CD4-positive, alpha-beta T cell treated with Interleukin-4 for 4 hours (primary cell): ENCODE measurements around the gene MSS51.
"Not testable (repeated sequence)": the region's sequence is repeated elsewhere in the genome, so short reads cannot be mapped to it uniquely, and the experiment has no call there.

Experiments used
- DNase-seq: peaks from one replicate; pipeline ENCODE4 v3.0.0-alpha.2; 2020

The MSS51 gene

DNA sequence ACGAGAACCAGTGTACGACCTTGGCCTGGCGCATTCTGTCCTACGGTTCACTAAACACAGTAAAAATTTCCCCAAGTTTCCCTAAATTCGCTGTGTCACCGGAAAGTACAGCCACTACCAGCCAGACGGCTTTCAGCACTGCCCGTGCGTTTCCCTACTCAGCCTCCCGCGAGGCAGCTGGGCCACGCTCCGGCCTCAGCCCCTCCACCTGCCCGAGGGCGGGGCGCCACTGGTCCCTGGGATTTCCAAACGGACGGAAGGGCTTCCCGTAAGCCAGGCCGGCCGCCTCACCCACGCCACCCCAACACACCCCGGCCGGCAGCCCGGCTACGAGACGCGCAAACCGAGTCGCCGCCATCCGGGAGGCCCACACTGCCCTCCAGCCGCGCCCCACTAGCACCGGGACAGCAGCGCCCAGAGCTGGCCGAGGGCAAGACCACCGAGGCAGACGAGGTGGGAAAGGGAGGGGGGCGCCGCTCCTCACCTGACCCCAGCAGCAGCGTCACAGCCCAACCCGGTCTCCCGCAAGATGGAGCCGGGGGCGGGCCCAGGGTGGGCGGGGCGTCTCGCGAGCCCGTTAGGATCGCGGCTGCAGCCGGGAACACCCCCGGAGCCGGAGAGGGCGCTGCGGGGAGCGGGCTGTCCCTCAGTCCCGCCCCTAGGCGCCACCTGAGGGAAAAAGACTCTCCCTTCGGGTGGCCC lies 19.7 kb downstream of the MSS51 start, which contains the start of gene ANXA7:
Gene ANXA7 (minus strand): TSS at position 531 of the 702 bp plus-strand sequence. CDS start 13,202 bp downstream, outside the sequence.
- DNase-seq: peak; percentile 88

DNA sequence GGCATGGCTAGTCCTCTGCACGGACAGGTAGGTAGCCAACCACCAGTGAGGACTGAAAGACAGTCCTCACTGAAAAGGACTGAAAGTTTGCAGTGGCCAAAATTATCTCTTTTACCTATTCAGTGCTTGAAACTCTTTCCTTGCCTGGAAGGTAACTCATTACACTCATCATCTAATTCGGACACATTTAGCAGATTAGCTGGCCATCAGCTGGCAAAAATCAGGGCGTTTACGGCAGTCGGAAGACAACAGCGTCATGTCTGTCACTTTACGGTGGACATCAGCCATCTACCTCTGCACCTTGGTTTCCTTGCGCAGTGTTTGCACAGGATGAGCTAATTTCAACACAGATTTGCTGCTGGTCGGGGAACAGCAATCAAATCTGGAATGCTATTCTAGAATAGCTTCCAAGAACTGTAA lies 20.2 kb downstream of the MSS51 start:
- DNase-seq: peak; percentile 53

DNA sequence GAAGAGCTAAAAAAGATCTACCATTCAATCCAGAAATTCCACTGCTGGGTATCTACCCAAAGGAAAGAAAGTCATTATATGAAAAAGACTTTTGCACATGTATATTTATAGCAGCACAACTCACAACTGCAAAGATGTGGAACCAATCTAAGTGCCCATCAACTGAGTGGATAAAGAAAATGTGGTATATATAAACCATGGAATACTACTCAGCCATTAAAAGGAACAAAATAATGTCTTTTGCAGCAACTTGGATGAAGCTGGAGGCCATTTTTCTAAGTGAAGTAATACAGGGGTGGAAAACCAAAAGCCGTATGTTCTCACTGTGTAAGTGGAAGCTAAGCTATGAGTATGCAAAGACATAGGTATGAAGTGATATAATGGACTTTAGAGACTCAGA lies 22.5 kb downstream of the MSS51 start:
- no peak for DNase-seq

DNA sequence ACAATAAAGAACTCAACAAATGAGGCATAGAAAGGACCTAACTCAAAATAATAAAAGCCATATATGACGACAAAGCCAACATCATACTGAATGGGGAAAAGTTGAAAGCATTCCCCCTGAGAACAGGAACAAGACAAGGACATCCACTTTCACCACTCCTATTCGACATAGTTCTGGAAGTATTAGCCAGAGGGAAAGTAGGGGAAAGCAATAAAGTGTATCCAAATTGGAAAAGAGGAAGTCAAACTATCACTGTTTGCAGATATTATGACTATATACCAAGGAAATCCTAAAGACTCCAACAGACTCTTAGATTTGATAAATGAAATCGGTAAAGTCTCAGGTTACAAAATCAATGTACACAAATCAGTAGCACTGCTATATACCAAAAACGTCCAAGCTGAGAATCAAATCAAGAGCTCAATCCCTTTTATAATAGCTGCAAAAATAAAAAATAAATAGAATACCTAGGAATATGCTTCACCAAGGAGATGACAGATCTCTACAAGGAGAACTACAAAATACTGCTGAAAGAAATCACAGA lies 24.3 kb downstream of the MSS51 start:
- no peak for DNase-seq

DNA sequence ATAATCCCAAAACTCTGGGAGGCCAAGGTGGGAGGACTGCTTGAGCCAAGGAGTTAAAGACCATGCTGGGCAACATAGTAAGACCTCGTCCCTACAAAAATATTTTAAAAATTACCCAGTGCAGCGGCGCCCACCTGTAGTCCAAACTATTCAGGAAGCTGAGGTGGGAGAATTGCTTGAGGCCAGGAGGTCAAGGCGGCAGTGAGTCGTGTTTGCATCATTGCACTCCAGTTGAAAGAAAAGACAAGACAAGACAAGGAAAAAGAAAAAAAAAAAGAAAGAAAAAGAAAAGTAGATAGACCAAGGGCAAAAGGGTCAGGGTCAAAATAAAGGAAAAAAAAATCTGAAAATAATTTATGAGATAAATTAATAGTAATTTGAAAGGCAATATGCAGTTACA lies 25.3 kb downstream of the MSS51 start:
- no peak for DNase-seq

DNA sequence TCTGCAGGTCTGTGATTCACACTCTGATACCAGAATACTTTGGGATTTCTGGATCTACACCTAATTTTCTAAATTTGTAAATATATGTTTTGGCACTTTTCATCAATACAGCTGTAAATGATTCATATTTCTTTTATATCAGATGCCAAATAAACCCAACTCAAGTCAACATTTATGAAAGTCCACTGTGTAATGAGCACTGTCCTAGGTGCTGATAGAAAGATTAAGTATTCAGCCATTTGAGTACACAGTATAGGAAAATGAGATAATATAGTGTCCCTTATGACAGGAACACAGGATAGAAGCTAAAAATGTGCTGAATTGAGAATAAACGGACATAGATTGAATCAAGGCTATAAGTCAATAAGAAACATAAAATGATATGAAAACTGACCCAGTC lies 25.9 kb downstream of the MSS51 start:
- DNase-seq: no peak

DNA sequence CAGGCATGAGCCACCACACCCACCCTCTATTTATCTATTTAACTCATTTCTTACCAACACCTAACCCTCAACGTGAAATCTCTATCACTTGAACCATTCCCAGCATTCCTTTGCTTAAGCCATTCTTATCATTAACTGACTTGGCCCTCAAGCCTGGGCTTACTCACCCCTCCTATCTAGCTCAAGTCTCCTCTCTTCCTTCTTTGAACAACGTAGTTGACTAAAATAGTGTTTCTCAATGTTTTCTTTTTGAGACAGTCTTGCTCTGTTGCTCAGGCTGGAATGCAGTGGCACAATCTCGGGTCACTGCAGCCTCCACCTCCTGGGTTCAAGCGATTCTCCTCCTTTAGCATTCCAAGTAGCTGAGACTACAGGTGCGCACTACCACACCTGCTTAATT lies 26.5 kb downstream of the MSS51 start:
- DNase-seq: no peak

DNA sequence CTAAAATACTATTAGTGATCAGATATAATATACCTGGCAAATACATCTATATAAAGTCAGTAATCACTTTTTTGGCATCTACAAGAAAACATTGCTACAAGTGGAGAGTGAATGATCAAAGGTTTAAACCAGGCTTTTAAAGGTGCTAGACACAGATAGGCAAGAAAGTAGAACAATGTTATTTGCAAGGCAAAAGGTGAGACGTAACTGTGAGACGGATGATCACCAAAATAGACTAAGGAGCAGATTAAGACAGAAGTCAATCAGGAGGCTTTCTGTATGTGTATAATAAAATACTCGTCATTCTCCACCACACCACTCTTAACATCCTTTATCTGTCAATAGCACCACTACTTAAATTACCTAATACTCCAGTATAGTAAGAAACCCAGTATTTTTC lies 27.8 kb downstream of the MSS51 start:
- DNase-seq: no peak

DNA sequence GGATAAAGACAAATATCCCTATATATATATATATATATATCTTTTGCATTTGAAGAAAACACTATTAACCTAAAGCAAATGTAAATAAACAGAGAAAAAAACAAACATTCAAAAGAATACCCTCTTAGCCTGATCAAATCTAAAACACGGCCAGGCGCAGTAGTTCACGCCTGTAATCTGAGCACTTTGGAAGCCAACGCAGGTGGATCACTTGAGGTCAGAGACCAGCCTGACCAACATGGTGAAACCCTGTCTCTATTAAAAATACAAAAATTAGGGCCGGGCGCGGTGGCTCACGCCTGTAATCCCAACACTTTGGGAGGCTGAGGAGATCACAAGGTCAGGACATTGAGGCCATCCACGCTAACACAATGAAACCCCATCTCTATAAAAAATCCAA lies 28.7 kb downstream of the MSS51 start:
- DNase-seq: no peak

DNA sequence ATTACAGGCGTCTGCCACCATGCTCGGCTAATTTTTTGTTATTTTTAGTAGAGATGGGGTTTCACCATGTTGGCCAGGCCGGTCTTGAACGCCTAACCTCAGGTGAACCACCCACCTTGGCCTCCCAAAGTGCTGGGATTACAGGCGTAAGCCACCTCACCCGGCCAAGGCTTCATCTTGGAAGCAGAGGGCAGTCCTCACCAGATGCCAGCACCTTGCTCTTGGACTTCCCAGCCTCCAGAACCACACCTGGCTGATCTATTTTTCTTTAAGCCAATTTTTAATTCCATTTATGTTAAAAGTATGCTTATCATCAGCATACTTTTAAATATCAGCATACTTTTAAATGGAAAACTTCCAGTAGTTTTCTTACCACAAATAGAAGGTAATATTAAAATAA lies 31.7 kb downstream of the MSS51 start:
- DNase-seq: no peak

DNA sequence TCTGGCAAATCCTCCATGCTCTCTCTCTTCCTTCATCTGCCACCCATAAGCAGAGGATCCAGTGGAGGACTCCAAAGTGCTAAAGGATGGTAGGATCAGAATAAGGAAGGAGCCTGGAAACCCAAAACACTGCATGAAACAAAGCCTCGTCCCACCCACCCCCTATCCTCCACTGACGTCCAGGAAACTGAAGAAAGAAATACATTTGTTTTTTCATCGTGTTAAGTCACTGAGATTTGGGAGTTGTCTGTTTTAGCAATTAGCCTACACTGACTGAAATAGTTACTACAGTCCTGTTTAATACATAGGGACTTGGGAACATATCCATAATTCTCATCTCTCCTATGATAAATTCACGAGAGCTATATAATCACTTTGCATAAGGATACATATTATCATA lies 34.3 kb downstream of the MSS51 start:
- no peak for DNase-seq

DNA sequence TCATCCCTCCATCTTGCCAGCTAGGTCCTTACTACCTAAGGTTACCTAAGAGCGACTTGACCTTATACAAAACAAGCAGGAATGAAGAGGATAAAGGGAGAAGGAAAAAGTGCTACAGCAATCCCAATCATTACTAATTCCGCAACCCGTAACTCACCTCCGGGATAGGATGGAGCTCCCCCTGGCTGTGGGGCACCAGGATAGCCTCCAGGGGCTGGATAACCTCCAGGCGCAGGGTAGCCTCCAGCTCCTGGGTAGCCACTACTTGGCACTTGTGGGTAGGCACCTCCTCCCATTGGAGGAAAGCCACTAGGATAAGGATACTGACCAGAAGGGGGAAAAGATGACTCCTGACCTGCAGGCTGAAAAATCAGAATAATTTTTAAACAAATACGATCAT lies 35.3 kb downstream of the MSS51 start:
- no peak for DNase-seq

DNA sequence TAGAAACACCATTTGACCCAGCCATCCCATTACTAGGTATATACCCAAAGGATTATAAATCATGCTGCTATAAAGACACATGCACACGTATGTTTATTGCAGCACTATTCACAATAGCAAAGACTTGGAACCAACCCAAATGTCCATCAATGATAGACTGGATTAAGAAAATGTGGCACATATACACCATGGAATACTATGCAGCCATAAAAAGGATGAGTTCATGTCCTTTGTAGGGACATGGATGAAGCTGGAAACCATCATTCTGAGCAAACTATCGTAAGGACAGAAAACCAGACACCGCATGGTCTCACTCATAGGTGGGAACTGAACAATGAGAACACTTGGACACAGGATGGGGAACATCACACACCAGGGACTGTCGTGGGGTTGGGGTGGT lies 39.0 kb downstream of the MSS51 start:
- not testable (repeated sequence) for DNase-seq

DNA sequence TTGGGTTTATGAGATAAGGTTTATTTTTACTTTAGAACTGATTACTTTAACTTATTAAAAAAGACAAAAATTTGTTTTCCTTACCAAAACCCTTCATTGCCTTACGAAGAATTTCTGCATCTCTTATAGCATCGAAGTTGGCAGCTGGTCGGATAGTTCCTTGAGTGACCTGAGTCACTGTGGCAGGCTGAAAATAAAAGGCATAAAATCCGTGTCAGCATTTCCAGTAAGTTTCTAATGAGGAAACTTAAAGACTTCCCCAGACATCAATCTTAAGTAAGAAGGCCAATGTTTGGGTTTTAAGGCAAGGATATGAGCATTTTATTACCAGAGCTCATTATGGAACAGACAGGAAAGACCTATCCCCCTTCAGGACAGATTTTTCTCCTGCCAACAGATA lies 45.1 kb downstream of the MSS51 start:
- no peak for DNase-seq

DNA sequence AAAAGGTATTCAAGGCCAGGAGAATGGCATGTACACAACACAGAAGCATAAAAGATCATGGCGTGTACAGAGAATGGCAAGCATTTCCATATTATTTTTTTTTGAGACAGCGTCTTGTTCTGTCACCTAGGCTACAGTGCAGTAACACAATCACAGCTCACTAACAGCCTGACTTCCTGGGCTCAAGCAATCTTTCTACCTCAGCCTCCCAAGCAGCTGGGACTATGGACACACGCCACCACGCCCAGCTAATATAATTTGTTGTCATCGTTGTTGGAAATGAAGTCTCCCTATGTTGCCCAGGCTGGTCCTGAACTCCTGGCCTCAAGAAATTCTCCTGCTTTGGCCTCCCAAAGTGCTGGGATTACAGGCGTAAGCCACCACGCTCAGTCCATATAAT lies 46.8 kb downstream of the MSS51 start:
- no peak for DNase-seq

DNA sequence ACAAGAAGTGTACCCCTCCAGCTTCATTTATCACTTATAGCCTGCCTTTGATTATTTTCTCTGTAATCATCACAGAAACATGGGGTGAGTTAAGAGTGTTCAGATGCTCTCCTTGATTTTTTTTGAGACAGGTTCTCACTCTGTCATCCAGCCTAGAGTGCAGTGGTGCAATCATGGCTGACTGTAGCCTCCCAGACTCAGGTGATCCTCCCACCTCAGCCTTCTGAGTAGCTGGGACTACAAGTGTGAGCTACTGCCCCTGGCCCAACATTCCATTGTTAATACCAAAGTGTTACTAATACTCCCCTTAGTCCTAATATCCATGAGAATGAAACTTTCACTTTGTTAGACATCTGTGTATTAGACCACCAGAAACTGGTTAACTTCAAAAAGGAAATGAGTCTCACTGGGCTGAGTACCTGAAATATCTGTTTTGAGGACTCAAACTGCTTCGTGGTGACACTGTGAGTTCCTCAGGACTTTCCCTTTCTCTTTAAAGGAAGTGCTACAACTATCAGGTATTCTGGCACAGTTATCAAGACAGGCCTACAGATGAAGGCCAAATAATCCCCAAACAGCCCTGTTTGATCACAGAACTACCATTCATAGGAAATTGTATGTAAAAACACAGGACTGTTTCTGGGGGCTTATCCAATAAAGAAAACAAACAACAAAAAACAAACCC lies 54.2 kb downstream of the MSS51 start:
- DNase-seq: no peak

DNA sequence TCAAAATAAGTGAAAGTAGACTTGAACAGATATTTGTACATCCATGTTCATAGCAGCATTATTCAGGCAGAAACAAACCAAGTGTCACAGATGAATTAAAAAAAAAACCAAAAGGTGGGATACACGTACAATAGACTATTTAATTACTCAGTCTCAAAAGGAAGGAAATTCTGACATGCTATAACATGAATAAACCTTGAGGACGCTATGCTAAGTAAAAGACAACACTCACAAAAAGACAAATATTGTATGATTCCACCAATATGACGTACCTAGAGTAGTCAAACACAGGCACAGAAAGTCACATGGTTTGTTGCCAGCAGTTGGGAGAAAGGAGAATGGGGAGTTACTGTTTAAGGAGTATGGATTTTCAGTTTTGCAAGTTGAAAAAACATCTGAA lies 56.7 kb downstream of the MSS51 start:
- no peak for DNase-seq
